ENCODE measurements around the gene CABP7.

The CABP7 gene

GRCh38 chr22:29755889-29756288 is 36.1 kb downstream of the CABP7 start:
- no peak for TF ChIP-seq CTCF (IDR thresholded peaks at IDR 0.05; ENCODE audit: borderline replicate concordance, insufficient read depth, low read depth, low read length)
- H3K4me3 ChIP-seq (ENCODE audit: low read depth, low read length) = no peak overlapping the region

- TF ChIP-seq CTCF (IDR thresholded peaks at IDR 0.05; ENCODE audit: borderline replicate concordance, insufficient read depth, low read depth, low read length) = no peak
- H3K4me3 ChIP-seq (ENCODE audit: low read depth, low read length) = no peak overlapping the region
These were observed 36.5 kb downstream of the CABP7 start for GRCh38 chr22:29756341-29756740.

- no peak for TF ChIP-seq CTCF (IDR thresholded peaks at IDR 0.05; ENCODE audit: borderline replicate concordance, insufficient read depth, low read depth, low read length)
- no peak overlapping the region for H3K4me3 ChIP-seq (ENCODE audit: low read depth, low read length)
These were observed 37.3 kb downstream of the CABP7 start for GRCh38 chr22:29757096-29757495.

- no peak for TF ChIP-seq CTCF (IDR thresholded peaks at IDR 0.05; ENCODE audit: borderline replicate concordance, insufficient read depth, low read depth, low read length)
- no peak overlapping the region for H3K4me3 ChIP-seq (ENCODE audit: low read depth, low read length)
These were observed 38.3 kb downstream of the CABP7 start for GRCh38 chr22:29758068-29758622.

- no peak for TF ChIP-seq CTCF (IDR thresholded peaks at IDR 0.05; ENCODE audit: borderline replicate concordance, insufficient read depth, low read depth, low read length)
- H3K4me3 ChIP-seq (ENCODE audit: low read depth, low read length) = no peak overlapping the region
These were observed 39.2 kb downstream of the CABP7 start for GRCh38 chr22:29758959-29759358.

GRCh38 chr22:29762263-29762662 is 42.5 kb downstream of the CABP7 start:
- no peak for TF ChIP-seq CTCF (IDR thresholded peaks at IDR 0.05; ENCODE audit: borderline replicate concordance, insufficient read depth, low read depth, low read length)
- H3K4me3 ChIP-seq (ENCODE audit: low read depth, low read length) = no peak overlapping the region

- peak overlapping the region; percentile 62 for H3K4me3 ChIP-seq (ENCODE audit: low read depth, low read length)
- no peak for TF ChIP-seq CTCF (IDR thresholded peaks at IDR 0.05; ENCODE audit: borderline replicate concordance, insufficient read depth, low read depth, low read length)
These were observed 46.3 kb downstream of the CABP7 start for GRCh38 chr22:29765905-29766631.
